ENCODE data around the gene MYL6B.
"Not testable (repeated sequence)": the region's sequence is repeated elsewhere in the genome, so short reads cannot be mapped to it uniquely, and the experiment has no call there.

MYL6B gene

GRCh38 chr12:56156464-56157200 lies 4.2 kb downstream of the MYL6B start:
- H3K9me3 ChIP-seq (ENCODE audit: control insufficient read depth, insufficient read depth, low read length); H3K27me3 ChIP-seq (ENCODE audit: control insufficient read depth, insufficient read depth, low read length): not testable (repeated sequence)
- Histone ChIP-seq H3K36me3 (ENCODE audit: control insufficient read depth, insufficient read depth, low read length) (peaks cover 36% of the 10 kb centered on the region), H3K4me3 (ENCODE audit: low read depth, low read length) (peak overlapping the region; percentile 69), H3K4me1 (ENCODE audit: control insufficient read depth, insufficient read depth, low read length) (peaks cover 19% of the 10 kb centered on the region), H3K9ac (ENCODE audit: low read depth, low read length) (peak overlapping the region; percentile 89)

GRCh38 chr12:56157201-56158028 lies 5.0 kb downstream of the MYL6B start:
- Histone ChIP-seq H3K27me3 (ENCODE audit: control insufficient read depth, insufficient read depth, low read length) (no peaks in the 10 kb centered on the region), H3K9ac (ENCODE audit: low read depth, low read length) (peak overlapping the region; percentile 89), H3K4me1 (ENCODE audit: control insufficient read depth, insufficient read depth, low read length) (peaks cover 19% of the 10 kb centered on the region), H3K9me3 (ENCODE audit: control insufficient read depth, insufficient read depth, low read length) (no peaks in the 10 kb centered on the region), H3K36me3 (ENCODE audit: control insufficient read depth, insufficient read depth, low read length) (peaks cover 43% of the 10 kb centered on the region), H3K4me3 (ENCODE audit: low read depth, low read length) (peak overlapping the region; percentile 69)

GRCh38 chr12:56158029-56158925 lies 5.9 kb downstream of the MYL6B start, which contains the start of gene MYL6:
MYL6 (plus strand) TSS chr12:56158359; CDS start chr12:56158402, 43 bp downstream.
- Histone ChIP-seq H3K4me1 (ENCODE audit: control insufficient read depth, insufficient read depth, low read length) (peaks cover 21% of the 10 kb centered on the region), H3K9ac (ENCODE audit: low read depth, low read length) (peak within 1 kb of the TSS; percentile 96), H3K36me3 (ENCODE audit: control insufficient read depth, insufficient read depth, low read length) (peaks cover 48% of the 10 kb centered on the region), H3K4me3 (ENCODE audit: low read depth, low read length) (peak within 1 kb of the TSS; percentile 98), H3K27me3 (ENCODE audit: control insufficient read depth, insufficient read depth, low read length) (no peaks in the 10 kb centered on the region), H3K9me3 (ENCODE audit: control insufficient read depth, insufficient read depth, low read length) (no peaks in the 10 kb centered on the region)

- Histone ChIP-seq H3K4me1 (ENCODE audit: control insufficient read depth, insufficient read depth, low read length) (peaks cover 21% of the 10 kb centered on the region), H3K9ac (ENCODE audit: low read depth, low read length) (peak overlapping the region; percentile 96), H3K9me3 (ENCODE audit: control insufficient read depth, insufficient read depth, low read length) (no peaks in the 10 kb centered on the region), H3K36me3 (ENCODE audit: control insufficient read depth, insufficient read depth, low read length) (peaks cover 53% of the 10 kb centered on the region), H3K4me3 (ENCODE audit: low read depth, low read length) (peak overlapping the region; percentile 98), H3K27me3 (ENCODE audit: control insufficient read depth, insufficient read depth, low read length) (no peaks in the 10 kb centered on the region)
These were observed 6.6 kb downstream of the MYL6B start for GRCh38 chr12:56158926-56159461.

GRCh38 chr12:56159482-56160192 lies 7.2 kb downstream of the MYL6B start:
- Histone ChIP-seq H3K36me3 (ENCODE audit: control insufficient read depth, insufficient read depth, low read length) (peaks cover 55% of the 10 kb centered on the region), H3K4me1 (ENCODE audit: control insufficient read depth, insufficient read depth, low read length) (peaks cover 21% of the 10 kb centered on the region), H3K4me3 (ENCODE audit: low read depth, low read length) (peak overlapping the region; percentile 98), H3K9ac (ENCODE audit: low read depth, low read length) (peak overlapping the region; percentile 30), H3K9me3 (ENCODE audit: control insufficient read depth, insufficient read depth, low read length) (no peaks in the 10 kb centered on the region), H3K27me3 (ENCODE audit: control insufficient read depth, insufficient read depth, low read length) (no peaks in the 10 kb centered on the region)

- peak overlapping the region; percentile 8 for H3K9ac ChIP-seq (ENCODE audit: low read depth, low read length)
- peaks cover 57% of the 10 kb centered on the region for H3K36me3 ChIP-seq (ENCODE audit: control insufficient read depth, insufficient read depth, low read length)
- no peaks in the 10 kb centered on the region for H3K27me3 ChIP-seq (ENCODE audit: control insufficient read depth, insufficient read depth, low read length)
- peak overlapping the region; percentile 98 for H3K4me3 ChIP-seq (ENCODE audit: low read depth, low read length)
- H3K9me3 ChIP-seq (ENCODE audit: control insufficient read depth, insufficient read depth, low read length) = no peaks in the 10 kb centered on the region
- H3K4me1 ChIP-seq (ENCODE audit: control insufficient read depth, insufficient read depth, low read length) = peaks cover 21% of the 10 kb centered on the region
These were observed 7.9 kb downstream of the MYL6B start for GRCh38 chr12:56160193-56160763.

- H3K4me3 ChIP-seq (ENCODE audit: low read depth, low read length) = no peak overlapping the region
- H3K27me3 ChIP-seq (ENCODE audit: control insufficient read depth, insufficient read depth, low read length) = no peaks in the 10 kb centered on the region
- H3K9ac ChIP-seq (ENCODE audit: low read depth, low read length) = peak overlapping the region; percentile 8
- no peaks in the 10 kb centered on the region for H3K9me3 ChIP-seq (ENCODE audit: control insufficient read depth, insufficient read depth, low read length)
- peaks cover 56% of the 10 kb centered on the region for H3K36me3 ChIP-seq (ENCODE audit: control insufficient read depth, insufficient read depth, low read length)
- peaks cover 21% of the 10 kb centered on the region for H3K4me1 ChIP-seq (ENCODE audit: control insufficient read depth, insufficient read depth, low read length)
These were observed 8.7 kb downstream of the MYL6B start for GRCh38 chr12:56160894-56161689.

- Histone ChIP-seq H3K4me3 (ENCODE audit: low read depth, low read length) (no peak overlapping the region), H3K27me3 (ENCODE audit: control insufficient read depth, insufficient read depth, low read length) (no peaks in the 10 kb centered on the region), H3K36me3 (ENCODE audit: control insufficient read depth, insufficient read depth, low read length) (peaks cover 56% of the 10 kb centered on the region), H3K9ac (ENCODE audit: low read depth, low read length) (no peak overlapping the region), H3K4me1 (ENCODE audit: control insufficient read depth, insufficient read depth, low read length) (peaks cover 21% of the 10 kb centered on the region), H3K9me3 (ENCODE audit: control insufficient read depth, insufficient read depth, low read length) (no peaks in the 10 kb centered on the region)
These were observed 9.4 kb downstream of the MYL6B start for GRCh38 chr12:56161690-56162351.

- no peak overlapping the region for H3K4me3 ChIP-seq (ENCODE audit: low read depth, low read length)
- no peaks in the 10 kb centered on the region for H3K27me3 ChIP-seq (ENCODE audit: control insufficient read depth, insufficient read depth, low read length)
- peaks cover 19% of the 10 kb centered on the region for H3K4me1 ChIP-seq (ENCODE audit: control insufficient read depth, insufficient read depth, low read length)
- peaks cover 61% of the 10 kb centered on the region for H3K36me3 ChIP-seq (ENCODE audit: control insufficient read depth, insufficient read depth, low read length)
- no peaks in the 10 kb centered on the region for H3K9me3 ChIP-seq (ENCODE audit: control insufficient read depth, insufficient read depth, low read length)
- H3K9ac ChIP-seq (ENCODE audit: low read depth, low read length) = peak overlapping the region; percentile 51
These were observed 10.3 kb downstream of the MYL6B start for GRCh38 chr12:56162468-56163290.

Data from iPS-15b (cell line).